Measurements from ENCODE around the gene TANC1.

GRCh38 chr2:159176555-159176954, 208.1 kb downstream of the TANC1 start:
- no peak for TF ChIP-seq CTCF (IDR thresholded peaks at IDR 0.05)
- TF ChIP-seq ZFX (IDR thresholded peaks at IDR 0.05; ENCODE audit: borderline replicate concordance): no peak
